ENCODE data around the gene EI24. TPM values are rescaled to one million over a fixed set of nuclear protein-coding genes. Genes with fewer than 3 reads are reported as not detected.
"Not testable (repeated sequence)": the region's sequence is repeated elsewhere in the genome, so short reads cannot be mapped to it uniquely, and the experiment has no call there.

Gene EI24
- total RNA-seq = 10 to 100 TPM; 19.4 to 21.9 TPM
- total RNA-seq = 22.0 to 49.3 reads per million in 2 donors

GRCh38 chr11:125568970-125569914 is at the start of gene EI24:
EI24 (plus strand) TSS chr11:125569477; CDS start chr11:125572528, 3,051 bp downstream.
- DNase-seq (peak; percentile 80 to 82 (median 80)), ATAC-seq (peak; percentile 97)
- H3K36me3 Mint-ChIP-seq (ENCODE audit: low read depth) = no peaks in the 10 kb centered on the region
- H3K4me1 Mint-ChIP-seq = peaks cover 28% of the 10 kb centered on the region
- H3K27ac Mint-ChIP-seq = peak within 1 kb of the TSS; percentile 80
- no peaks in the 10 kb centered on the region for H3K9me3 ChIP-seq (ENCODE audit: control insufficient read depth, low read length, poor library complexity, severe bottlenecking)
- no peaks in the 10 kb centered on the region for H3K27me3 Mint-ChIP-seq
- peak within 1 kb of the TSS; percentile 94 for H3K4me3 Mint-ChIP-seq

GRCh38 chr11:125519860-125520834 is 49.1 kb upstream of the EI24 start:
- H3K27me3 Mint-ChIP-seq = no peaks in the 10 kb centered on the region
- peaks cover 2% of the 10 kb centered on the region for H3K36me3 Mint-ChIP-seq (ENCODE audit: low read depth)
- no peak overlapping the region for H3K4me3 Mint-ChIP-seq
- H3K27ac Mint-ChIP-seq = no peak overlapping the region
- H3K9me3 ChIP-seq (ENCODE audit: control insufficient read depth, low read length, poor library complexity, severe bottlenecking) = no peaks in the 10 kb centered on the region
- peaks cover 5% of the 10 kb centered on the region for H3K4me1 Mint-ChIP-seq
- DNase-seq (no peak), ATAC-seq (no peak)

- Mint-ChIP-seq H3K27me3 (no peaks in the 10 kb centered on the region), H3K27ac (no peak overlapping the region), H3K4me1 (no peaks in the 10 kb centered on the region), H3K4me3 (no peak overlapping the region), H3K36me3 (ENCODE audit: low read depth) (peaks cover 2% of the 10 kb centered on the region)
- DNase-seq (no peak), ATAC-seq (no peak)
- H3K9me3 ChIP-seq (ENCODE audit: control insufficient read depth, low read length, poor library complexity, severe bottlenecking) = no peaks in the 10 kb centered on the region
These were observed 44.0 kb upstream of the EI24 start for GRCh38 chr11:125525303-125525702.

GRCh38 chr11:125532668-125533067 is 36.6 kb upstream of the EI24 start:
- Mint-ChIP-seq H3K36me3 (ENCODE audit: low read depth) (peaks cover 2% of the 10 kb centered on the region), H3K4me1 (no peaks in the 10 kb centered on the region), H3K27me3 (peaks cover 19% of the 10 kb centered on the region), H3K27ac (no peak overlapping the region), H3K4me3 (no peak overlapping the region)
- ATAC-seq (no peak), DNase-seq (no peak)
- H3K9me3 ChIP-seq (ENCODE audit: control insufficient read depth, low read length, poor library complexity, severe bottlenecking) = no peaks in the 10 kb centered on the region

GRCh38 chr11:125535585-125535984 is 33.7 kb upstream of the EI24 start:
- H3K4me1 Mint-ChIP-seq = no peaks in the 10 kb centered on the region
- H3K27me3 Mint-ChIP-seq = peaks cover 19% of the 10 kb centered on the region
- ATAC-seq = no peak
- H3K9me3 ChIP-seq (ENCODE audit: control insufficient read depth, low read length, poor library complexity, severe bottlenecking) = no peaks in the 10 kb centered on the region
- H3K4me3 Mint-ChIP-seq = no peak overlapping the region
- no peak for DNase-seq
- H3K36me3 Mint-ChIP-seq (ENCODE audit: low read depth) = peaks cover 2% of the 10 kb centered on the region
- no peak overlapping the region for H3K27ac Mint-ChIP-seq

- not testable (repeated sequence) for H3K36me3 Mint-ChIP-seq (ENCODE audit: low read depth); H3K27ac Mint-ChIP-seq; H3K4me1 Mint-ChIP-seq; DNase-seq; ATAC-seq; H3K4me3 Mint-ChIP-seq; H3K9me3 ChIP-seq (ENCODE audit: control insufficient read depth, low read length, poor library complexity, severe bottlenecking)
- peaks cover 19% of the 10 kb centered on the region for H3K27me3 Mint-ChIP-seq
These were observed 32.4 kb upstream of the EI24 start for GRCh38 chr11:125536834-125537233.

GRCh38 chr11:125542709-125543108 is 26.6 kb upstream of the EI24 start:
- H3K36me3 Mint-ChIP-seq (ENCODE audit: low read depth) = no peaks in the 10 kb centered on the region

GRCh38 chr11:125550780-125551179 is 18.5 kb upstream of the EI24 start:
- H3K4me1 Mint-ChIP-seq = no peaks in the 10 kb centered on the region
- ATAC-seq = no peak
- no peak for DNase-seq
- peaks cover 15% of the 10 kb centered on the region for H3K9me3 ChIP-seq (ENCODE audit: control insufficient read depth, low read length, poor library complexity, severe bottlenecking)
- no peak overlapping the region for H3K4me3 Mint-ChIP-seq
- H3K27me3 Mint-ChIP-seq = peaks cover 27% of the 10 kb centered on the region
- H3K36me3 Mint-ChIP-seq (ENCODE audit: low read depth) = peaks cover 2% of the 10 kb centered on the region
- H3K27ac Mint-ChIP-seq = no peak overlapping the region

More at GRCh38 chr11:125542709-125543108, 26.6 kb upstream of the EI24 start:
- ATAC-seq = no peak
- no peak overlapping the region for H3K4me3 Mint-ChIP-seq
- DNase-seq = no peak
- H3K4me1 Mint-ChIP-seq = no peaks in the 10 kb centered on the region
- peaks cover 17% of the 10 kb centered on the region for H3K27me3 Mint-ChIP-seq
- no peaks in the 10 kb centered on the region for H3K9me3 ChIP-seq (ENCODE audit: control insufficient read depth, low read length, poor library complexity, severe bottlenecking)
- no peak overlapping the region for H3K27ac Mint-ChIP-seq

- DNase-seq (no peak), ATAC-seq (no peak)
- peaks cover 15% of the 10 kb centered on the region for H3K9me3 ChIP-seq (ENCODE audit: control insufficient read depth, low read length, poor library complexity, severe bottlenecking)
- no peak overlapping the region for H3K4me3 Mint-ChIP-seq
- H3K4me1 Mint-ChIP-seq = no peaks in the 10 kb centered on the region
- no peak overlapping the region for H3K27ac Mint-ChIP-seq
- peaks cover 18% of the 10 kb centered on the region for H3K27me3 Mint-ChIP-seq
- H3K36me3 Mint-ChIP-seq (ENCODE audit: low read depth) = peaks cover 2% of the 10 kb centered on the region
These were observed 17.4 kb upstream of the EI24 start for GRCh38 chr11:125551835-125552342.

- Mint-ChIP-seq H3K27ac (no peak overlapping the region), H3K36me3 (ENCODE audit: low read depth) (peaks cover 2% of the 10 kb centered on the region), H3K4me1 (no peaks in the 10 kb centered on the region), H3K27me3 (peaks cover 8% of the 10 kb centered on the region), H3K4me3 (no peak overlapping the region)
- H3K9me3 ChIP-seq (ENCODE audit: control insufficient read depth, low read length, poor library complexity, severe bottlenecking) = peaks cover 15% of the 10 kb centered on the region
- DNase-seq (no peak), ATAC-seq (no peak)
These were observed 16.4 kb upstream of the EI24 start for GRCh38 chr11:125552927-125553326.

- DNase-seq (no peak), ATAC-seq (no peak)
- H3K4me1 Mint-ChIP-seq = no peaks in the 10 kb centered on the region
- no peak overlapping the region for H3K27ac Mint-ChIP-seq
- H3K36me3 Mint-ChIP-seq (ENCODE audit: low read depth) = peaks cover 2% of the 10 kb centered on the region
- peaks cover 3% of the 10 kb centered on the region for H3K27me3 Mint-ChIP-seq
- H3K4me3 Mint-ChIP-seq = no peak overlapping the region
- H3K9me3 ChIP-seq (ENCODE audit: control insufficient read depth, low read length, poor library complexity, severe bottlenecking) = peaks cover 15% of the 10 kb centered on the region
These were observed 15.9 kb upstream of the EI24 start for GRCh38 chr11:125553357-125553756.

GRCh38 chr11:125554038-125554437 is 15.2 kb upstream of the EI24 start:
- H3K27me3 Mint-ChIP-seq = no peaks in the 10 kb centered on the region
- ATAC-seq = no peak
- no peak overlapping the region for H3K27ac Mint-ChIP-seq
- DNase-seq = no peak
- H3K4me1 Mint-ChIP-seq = no peaks in the 10 kb centered on the region
- no peak overlapping the region for H3K4me3 Mint-ChIP-seq
- peaks cover 2% of the 10 kb centered on the region for H3K36me3 Mint-ChIP-seq (ENCODE audit: low read depth)
- peaks cover 15% of the 10 kb centered on the region for H3K9me3 ChIP-seq (ENCODE audit: control insufficient read depth, low read length, poor library complexity, severe bottlenecking)

- Mint-ChIP-seq H3K4me3 (no peak overlapping the region), H3K27ac (no peak overlapping the region), H3K27me3 (no peaks in the 10 kb centered on the region), H3K36me3 (ENCODE audit: low read depth) (peaks cover 2% of the 10 kb centered on the region), H3K4me1 (no peaks in the 10 kb centered on the region)
- H3K9me3 ChIP-seq (ENCODE audit: control insufficient read depth, low read length, poor library complexity, severe bottlenecking) = no peaks in the 10 kb centered on the region
- ATAC-seq (no peak), DNase-seq (no peak)
These were observed 9.4 kb upstream of the EI24 start for GRCh38 chr11:125559888-125560287.
